Mucosa of descending colon (tissue), 3 donors: ENCODE results near the gene CLDN18. TPM values are rescaled to one million over a fixed set of nuclear protein-coding genes. Genes with fewer than 3 reads are reported as not detected.

Source experiments
- ATAC-seq: fragments of 200-7000 bp; cut with Tn5 transposase; one replicate; pipeline ENCODE4 v1.9.1; 2020; ENCODE audit warnings: mild to moderate bottlenecking, moderate library complexity
- DNase-seq, 3 donors: peaks; one replicate each; pipeline ENCODE4 v3.0.0-alpha.2; 2020
- H3K36me3 ChIP-seq: fragments of 200-600 bp; one replicate; pipeline ENCODE4 v1.8.0; 2021; ENCODE audit warnings: low read depth, mild to moderate bottlenecking
- H3K4me1 ChIP-seq: fragments of 200-600 bp; one replicate; pipeline ENCODE4 v1.8.0; 2021; ENCODE audit warnings: low read depth, mild to moderate bottlenecking
- H3K4me3 ChIP-seq: fragments of 200-600 bp; one replicate; pipeline ENCODE4 v1.8.0; 2021; ENCODE audit warnings: mild to moderate bottlenecking
- H3K9me3 ChIP-seq: fragments of 200-600 bp; one replicate; pipeline ENCODE4 v1.8.0; 2021; ENCODE audit warnings: mild to moderate bottlenecking
- intact Hi-C, 2 donors: fragments of 100-400 bp; cut with DNase I in 1 of 2; cut with micrococcal nuclease in 1 of 2; formaldehyde crosslinking; loops; one replicate each; pipeline versions ENCODE4 v1.11.0 to v1.11.1; 2022; cut with DNase I, micrococcal nuclease
- total RNA-seq, 3 donors: library from RNA; stranded (reverse); fragmentation: NEBNext Ultra II Directional in 2 of 3; extraction: Animal tissue kit (Norgen Biotek cat#: 25700) in 2 of 3; gene quantifications; one replicate each; pipeline versions ENCODE4 v1.2.1 to v1.2.4, GENCODE V29; 2021 to 2023
- TF ChIP-seq, protein P1 (sequence below): fragments of 200-600 bp; IDR thresholded peaks from one replicate; pipeline ENCODE4 v1.8.0; 2022; ENCODE audit warnings: antibody characterized with exemption, mild to moderate bottlenecking
- donor health status: DM: no; HTN: no; CAD: no; lungs with moderate emphysema.
- donor health status: DM: no; HTN: no; CAD: no.
- donor health status: DM: no; HTN: yes; CAD: no.

CLDN18 gene
- total RNA-seq, 3 donors from 2014 or later = not detected

- intact Hi-C loops = no loop called here
- Histone ChIP-seq H3K36me3 (no peaks in the 10 kb centered on the region), H3K4me1 (no peaks in the 10 kb centered on the region), H3K4me3 (no peak overlapping the region), H3K9me3 (no peaks in the 10 kb centered on the region)
- ATAC-seq (no peak), DNase-seq (no peak)
- TF ChIP-seq, protein P1, sequence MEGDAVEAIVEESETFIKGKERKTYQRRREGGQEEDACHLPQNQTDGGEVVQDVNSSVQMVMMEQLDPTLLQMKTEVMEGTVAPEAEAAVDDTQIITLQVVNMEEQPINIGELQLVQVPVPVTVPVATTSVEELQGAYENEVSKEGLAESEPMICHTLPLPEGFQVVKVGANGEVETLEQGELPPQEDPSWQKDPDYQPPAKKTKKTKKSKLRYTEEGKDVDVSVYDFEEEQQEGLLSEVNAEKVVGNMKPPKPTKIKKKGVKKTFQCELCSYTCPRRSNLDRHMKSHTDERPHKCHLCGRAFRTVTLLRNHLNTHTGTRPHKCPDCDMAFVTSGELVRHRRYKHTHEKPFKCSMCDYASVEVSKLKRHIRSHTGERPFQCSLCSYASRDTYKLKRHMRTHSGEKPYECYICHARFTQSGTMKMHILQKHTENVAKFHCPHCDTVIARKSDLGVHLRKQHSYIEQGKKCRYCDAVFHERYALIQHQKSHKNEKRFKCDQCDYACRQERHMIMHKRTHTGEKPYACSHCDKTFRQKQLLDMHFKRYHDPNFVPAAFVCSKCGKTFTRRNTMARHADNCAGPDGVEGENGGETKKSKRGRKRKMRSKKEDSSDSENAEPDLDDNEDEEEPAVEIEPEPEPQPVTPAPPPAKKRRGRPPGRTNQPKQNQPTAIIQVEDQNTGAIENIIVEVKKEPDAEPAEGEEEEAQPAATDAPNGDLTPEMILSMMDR = no peak
These were observed 17.9 kb downstream of the CLDN18 start for GRCh38 chr3:138027821-138028220.

DNA sequence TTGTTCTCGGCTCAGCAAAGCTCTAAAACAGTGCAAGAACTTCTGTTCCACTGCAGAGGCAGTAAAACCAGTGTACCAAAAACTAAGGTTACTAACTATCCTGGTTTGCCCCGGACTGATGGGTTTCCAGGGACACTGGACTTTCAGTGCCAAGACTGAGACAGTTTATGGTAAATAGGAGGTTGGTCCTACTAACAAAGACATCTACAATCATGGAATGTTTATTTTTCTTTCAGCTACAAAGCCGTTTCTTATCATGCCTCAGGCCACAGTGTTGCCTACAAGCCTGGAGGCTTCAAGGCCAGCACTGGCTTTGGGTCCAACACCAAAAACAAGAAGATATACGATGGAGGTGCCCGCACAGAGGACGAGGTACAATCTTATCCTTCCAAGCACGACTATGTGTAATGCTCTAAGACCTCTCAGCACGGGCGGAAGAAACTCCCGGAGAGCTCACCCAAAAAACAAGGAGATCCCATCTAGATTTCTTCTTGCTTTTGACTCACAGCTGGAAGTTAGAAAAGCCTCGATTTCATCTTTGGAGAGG is 20.8 kb downstream of the CLDN18 start:
- Histone ChIP-seq H3K4me3 (no peak overlapping the region), H3K9me3 (no peaks in the 10 kb centered on the region), H3K4me1 (no peaks in the 10 kb centered on the region), H3K36me3 (no peaks in the 10 kb centered on the region)
- TF ChIP-seq, protein P1 = no peak
- intact Hi-C loops = no loop called here
- DNase-seq (no peak), ATAC-seq (no peak)

DNA sequence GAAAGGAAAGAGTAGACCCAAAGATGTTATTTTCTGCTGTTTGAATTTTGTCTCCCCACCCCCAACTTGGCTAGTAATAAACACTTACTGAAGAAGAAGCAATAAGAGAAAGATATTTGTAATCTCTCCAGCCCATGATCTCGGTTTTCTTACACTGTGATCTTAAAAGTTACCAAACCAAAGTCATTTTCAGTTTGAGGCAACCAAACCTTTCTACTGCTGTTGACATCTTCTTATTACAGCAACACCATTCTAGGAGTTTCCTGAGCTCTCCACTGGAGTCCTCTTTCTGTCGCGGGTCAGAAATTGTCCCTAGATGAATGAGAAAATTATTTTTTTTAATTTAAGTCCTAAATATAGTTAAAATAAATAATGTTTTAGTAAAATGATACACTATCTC is 21.6 kb downstream of the CLDN18 start:
- H3K9me3 ChIP-seq = no peaks in the 10 kb centered on the region
- no peak for DNase-seq
- no peaks in the 10 kb centered on the region for H3K36me3 ChIP-seq
- no peaks in the 10 kb centered on the region for H3K4me1 ChIP-seq
- no peak overlapping the region for H3K4me3 ChIP-seq
- intact Hi-C loops = no loop called here
- TF ChIP-seq, protein P1 = no peak
- ATAC-seq = no peak

DNA sequence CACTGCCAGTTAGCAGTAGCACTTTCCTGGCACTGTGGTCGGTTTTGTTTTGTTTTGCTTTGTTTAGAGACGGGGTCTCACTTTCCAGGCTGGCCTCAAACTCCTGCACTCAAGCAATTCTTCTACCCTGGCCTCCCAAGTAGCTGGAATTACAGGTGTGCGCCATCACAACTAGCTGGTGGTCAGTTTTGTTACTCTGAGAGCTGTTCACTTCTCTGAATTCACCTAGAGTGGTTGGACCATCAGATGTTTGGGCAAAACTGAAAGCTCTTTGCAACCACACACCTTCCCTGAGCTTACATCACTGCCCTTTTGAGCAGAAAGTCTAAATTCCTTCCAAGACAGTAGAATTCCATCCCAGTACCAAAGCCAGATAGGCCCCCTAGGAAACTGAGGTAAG is 22.6 kb downstream of the CLDN18 start:
- no peak overlapping the region for H3K4me3 ChIP-seq
- intact Hi-C loops = no loop called here
- no peaks in the 10 kb centered on the region for H3K4me1 ChIP-seq
- TF ChIP-seq, protein P1 = no peak
- no peak for DNase-seq
- no peak for ATAC-seq
- no peaks in the 10 kb centered on the region for H3K36me3 ChIP-seq
- no peaks in the 10 kb centered on the region for H3K9me3 ChIP-seq

- intact Hi-C loops = no loop called here
- DNase-seq = no peak
- H3K36me3 ChIP-seq = no peaks in the 10 kb centered on the region
- H3K4me3 ChIP-seq = no peak overlapping the region
- ATAC-seq = no peak
- TF ChIP-seq, protein P1 = no peak
- no peaks in the 10 kb centered on the region for H3K4me1 ChIP-seq
- H3K9me3 ChIP-seq = no peaks in the 10 kb centered on the region
These were observed 23.3 kb downstream of the CLDN18 start for GRCh38 chr3:138033202-138033691.

DNA sequence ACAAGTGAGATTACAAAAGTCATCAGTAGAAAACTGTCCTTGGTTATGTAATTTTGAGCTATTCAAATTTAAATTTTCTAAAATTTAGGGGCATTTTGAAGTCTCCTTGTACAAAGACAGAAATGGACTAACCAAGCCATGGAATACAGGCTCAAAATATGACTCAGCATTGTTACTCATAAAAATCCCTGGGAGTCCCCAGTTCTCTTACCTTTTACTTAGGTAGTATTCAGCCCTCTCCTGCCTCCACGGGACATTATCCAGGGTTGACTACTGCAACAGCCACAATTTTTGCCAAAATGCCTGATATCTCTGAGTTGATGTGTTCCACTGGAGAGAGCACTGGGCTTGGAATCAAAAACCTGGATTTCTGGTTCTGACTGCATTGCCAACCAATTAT is 25.0 kb downstream of the CLDN18 start:
- TF ChIP-seq, protein P1 = no peak
- no peak for ATAC-seq
- no peaks in the 10 kb centered on the region for H3K9me3 ChIP-seq
- H3K4me1 ChIP-seq = no peaks in the 10 kb centered on the region
- H3K4me3 ChIP-seq = no peak overlapping the region
- no peak for DNase-seq
- intact Hi-C loops = no loop called here
- H3K36me3 ChIP-seq = no peaks in the 10 kb centered on the region
